ENCODE results near the gene GLS. TPM values are rescaled to one million over a fixed set of nuclear protein-coding genes. Genes with fewer than 3 reads are reported as not detected.

GLS gene
- total RNA-seq, 1 experiment from 2014 or later = 97.4 TPM

DNA sequence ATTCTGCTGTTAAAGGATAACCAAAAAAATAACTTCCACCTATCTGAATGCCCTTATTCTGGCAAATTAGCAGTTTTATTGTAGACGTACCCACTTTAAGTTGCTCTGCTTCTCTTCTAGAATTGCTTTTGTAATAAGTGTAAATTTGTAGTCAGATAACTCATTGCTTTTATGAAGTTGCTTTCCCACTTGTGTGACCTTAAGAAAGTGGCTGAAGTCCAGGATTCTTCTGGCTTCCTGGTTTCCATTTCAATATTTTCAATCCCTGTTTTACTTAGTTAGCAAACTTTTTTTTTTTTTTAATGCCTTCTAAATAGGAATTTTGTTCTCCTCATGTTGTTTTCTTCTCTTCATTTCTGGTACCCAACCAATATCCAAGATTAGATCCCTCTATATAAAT is 59.8 kb downstream of the GLS start:
- no peak for ATAC-seq
- TF ChIP-seq ELF1 (IDR thresholded peaks at IDR 0.05; ENCODE audit: borderline replicate concordance, low read depth) (no peak), REST (IDR thresholded peaks at IDR 0.05; ENCODE audit: low read depth) (no peak), FOSL1 (IDR thresholded peaks at IDR 0.05; ENCODE audit: low read depth) (no peak), SIN3A (IDR thresholded peaks at IDR 0.05; ENCODE audit: low read depth) (no peak), SP1 (IDR thresholded peaks at IDR 0.05; ENCODE audit: low read depth) (no peak), CTCF (IDR thresholded peaks at IDR 0.05 in 2 of 3, conservative IDR thresholded peaks at IDR 0.05 in 1 of 3; ENCODE audit: borderline replicate concordance in 1 of 3, insufficient read depth in 1 of 3, low read depth in 2 of 3, low read length in 2 of 3) (no peak), EGR1 (IDR thresholded peaks at IDR 0.05; ENCODE audit: low read depth) (no peak), POLR2AphosphoS5 (IDR thresholded peaks at IDR 0.05; ENCODE audit: low read depth, low read length) (no peak), CBX3 (IDR thresholded peaks at IDR 0.05; ENCODE audit: low read depth) (no peak), RAD21 (IDR thresholded peaks at IDR 0.05; ENCODE audit: low read depth) (no peak), ZNF274 (IDR thresholded peaks at IDR 0.05; ENCODE audit: low read depth, low read length) (no peak), TCF7L2 (IDR thresholded peaks at IDR 0.05; ENCODE audit: borderline replicate concordance, extremely low read depth, insufficient read depth, insufficient read length) (no peak)
- TF ChIP-seq, protein P1, sequence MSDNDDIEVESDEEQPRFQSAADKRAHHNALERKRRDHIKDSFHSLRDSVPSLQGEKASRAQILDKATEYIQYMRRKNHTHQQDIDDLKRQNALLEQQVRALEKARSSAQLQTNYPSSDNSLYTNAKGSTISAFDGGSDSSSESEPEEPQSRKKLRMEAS (IDR thresholded peaks at IDR 0.05) = no peak
- TF ChIP-seq, protein P2, sequence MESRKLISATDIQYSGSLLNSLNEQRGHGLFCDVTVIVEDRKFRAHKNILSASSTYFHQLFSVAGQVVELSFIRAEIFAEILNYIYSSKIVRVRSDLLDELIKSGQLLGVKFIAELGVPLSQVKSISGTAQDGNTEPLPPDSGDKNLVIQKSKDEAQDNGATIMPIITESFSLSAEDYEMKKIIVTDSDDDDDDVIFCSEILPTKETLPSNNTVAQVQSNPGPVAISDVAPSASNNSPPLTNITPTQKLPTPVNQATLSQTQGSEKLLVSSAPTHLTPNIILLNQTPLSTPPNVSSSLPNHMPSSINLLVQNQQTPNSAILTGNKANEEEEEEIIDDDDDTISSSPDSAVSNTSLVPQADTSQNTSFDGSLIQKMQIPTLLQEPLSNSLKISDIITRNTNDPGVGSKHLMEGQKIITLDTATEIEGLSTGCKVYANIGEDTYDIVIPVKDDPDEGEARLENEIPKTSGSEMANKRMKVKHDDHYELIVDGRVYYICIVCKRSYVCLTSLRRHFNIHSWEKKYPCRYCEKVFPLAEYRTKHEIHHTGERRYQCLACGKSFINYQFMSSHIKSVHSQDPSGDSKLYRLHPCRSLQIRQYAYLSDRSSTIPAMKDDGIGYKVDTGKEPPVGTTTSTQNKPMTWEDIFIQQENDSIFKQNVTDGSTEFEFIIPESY (IDR thresholded peaks at IDR 0.05; ENCODE audit: extremely low read depth, insufficient replicate concordance, low read length) = no peak
- intact Hi-C loops (cut with micrococcal nuclease) = no loop called here
- H3K79me2 ChIP-seq (ENCODE audit: insufficient read depth, low read length) = no peaks in the 10 kb centered on the region
- H3K36me3 ChIP-seq (ENCODE audit: control insufficient read depth in 1 of 2, insufficient read depth in 2 of 2, low read length in 2 of 2) = no peaks in the 10 kb centered on the region
- H3K4me1 ChIP-seq (ENCODE audit: control insufficient read depth in 1 of 2, insufficient read depth in 2 of 2, low read length in 2 of 2) = no peaks in the 10 kb centered on the region
- no peak for DNase-seq (ENCODE audit: low read depth, low spot score)
- H4K20me1 ChIP-seq (ENCODE audit: insufficient read depth) = no peaks in the 10 kb centered on the region
- no peaks in the 10 kb centered on the region for H3K9me3 ChIP-seq (ENCODE audit: control insufficient read depth in 1 of 2, insufficient read depth in 1 of 2, low read depth in 1 of 2, low read length in 2 of 2)
- ChIA-PET RAD21 (ENCODE audit: low non-redundant PET in 1 of 2, low total read pairs in 2 of 2, uncharacterized antibody in 2 of 2, unreplicated experiment in 2 of 2) (no interaction called here), CTCF (no interaction called here), POLR2A (no interaction called here)
- H3K27me3 ChIP-seq (ENCODE audit: insufficient read depth, low read length) = no peaks in the 10 kb centered on the region
- no peaks in the 10 kb centered on the region for H3K9me2 ChIP-seq (ENCODE audit: insufficient read depth)
- H2AFZ ChIP-seq (ENCODE audit: low read depth, low read length, poor library complexity, severe bottlenecking) = no peak overlapping the region
- no TSS peak for BruUV-seq (replicated peaks)
- H3K27ac ChIP-seq (ENCODE audit: low read depth, low read length) = no peak overlapping the region
- no peak overlapping the region for H3K9ac ChIP-seq (ENCODE audit: low read length)
- H3K4me2 ChIP-seq (ENCODE audit: low read length) = no peak overlapping the region
- no peak overlapping the region for H3K4me3 ChIP-seq (replicated peaks in 1 of 2; ENCODE audit: low read depth in 1 of 2, low read length in 2 of 2)

All from HCT116 (cell line).